Measurements from ENCODE around the gene OR6Q1.

The OR6Q1 gene

DNA sequence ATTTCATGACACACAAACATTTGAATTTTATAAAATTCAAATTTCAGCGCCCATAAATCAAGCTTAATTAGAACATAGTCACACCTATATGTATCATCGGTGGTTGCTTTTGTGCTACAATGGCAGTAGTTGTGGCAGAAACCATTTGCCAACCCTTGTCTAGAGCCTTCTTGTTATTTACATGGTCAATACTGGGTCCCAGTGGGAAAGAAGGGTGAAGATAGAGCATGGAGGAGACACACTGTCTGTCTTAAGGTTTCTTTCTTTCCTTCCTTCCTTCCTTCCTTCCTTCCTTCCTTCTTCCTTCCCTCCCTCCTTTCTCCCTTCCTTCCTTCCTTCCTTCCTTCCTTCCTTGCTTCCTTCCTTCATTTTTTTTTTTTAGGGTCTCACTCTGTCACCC lies 3.7 kb downstream of the OR6Q1 start:
- Mint-ChIP-seq H3K27me3 (peaks cover 19% of the 10 kb centered on the region), H3K4me1 (no peaks in the 10 kb centered on the region), H3K27ac (peak overlapping the region in 1 of 2 donors; percentile 75), H3K4me3 (no peak overlapping the region), H3K9me3 (peaks cover 18 to 20% of the 10 kb centered on the region in 2 donors)
- DNase-seq (no peak), ATAC-seq (no peak)

GRCh38 chr11:58039589-58039988 lies 8.8 kb downstream of the OR6Q1 start:
- H3K27me3 Mint-ChIP-seq: peaks cover 8% of the 10 kb centered on the region
- peaks cover 9 to 10% of the 10 kb centered on the region in 2 donors for H3K9me3 Mint-ChIP-seq
- no peaks in the 10 kb centered on the region for H3K4me1 Mint-ChIP-seq
- no peak overlapping the region for H3K27ac Mint-ChIP-seq
- ATAC-seq: no peak
- no peak for DNase-seq
- no peak overlapping the region for H3K4me3 Mint-ChIP-seq

GRCh38 chr11:58043379-58043778 lies 12.6 kb downstream of the OR6Q1 start:
- ATAC-seq (no peak), DNase-seq (no peak)
- Mint-ChIP-seq H3K4me1 (no peaks in the 10 kb centered on the region), H3K4me3 (no peak overlapping the region), H3K27me3 (peaks cover 6% of the 10 kb centered on the region), H3K9me3 (no peaks in the 10 kb centered on the region), H3K27ac (no peak overlapping the region)

DNA sequence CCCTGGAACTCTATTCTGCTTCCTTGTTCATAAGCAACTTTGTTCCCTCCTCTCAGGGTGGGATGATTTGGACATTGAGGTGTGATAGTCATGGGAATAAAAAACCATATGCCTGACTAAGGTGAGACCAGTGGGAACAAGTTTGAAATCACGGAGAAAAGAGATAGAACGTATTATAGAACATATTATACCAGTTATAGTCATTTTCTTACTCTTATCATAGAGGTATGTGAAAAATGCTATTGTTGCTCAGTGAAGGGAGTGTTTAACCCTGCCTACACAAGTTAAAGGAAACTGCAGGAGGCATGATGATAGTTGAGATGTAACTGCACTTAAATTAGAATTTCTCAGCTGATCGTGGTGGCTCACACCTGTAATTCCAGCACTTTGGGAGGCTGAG lies 15.5 kb downstream of the OR6Q1 start:
- ATAC-seq (no peak), DNase-seq (no peak)
- no peaks in the 10 kb centered on the region for H3K27me3 Mint-ChIP-seq
- H3K9me3 Mint-ChIP-seq: no peaks in the 10 kb centered on the region
- no peak overlapping the region for H3K27ac Mint-ChIP-seq
- H3K4me3 Mint-ChIP-seq: no peak overlapping the region
- no peaks in the 10 kb centered on the region for H3K4me1 Mint-ChIP-seq

- Mint-ChIP-seq H3K27ac (no peak overlapping the region), H3K4me1 (no peaks in the 10 kb centered on the region), H3K27me3 (no peaks in the 10 kb centered on the region), H3K9me3 (no peaks in the 10 kb centered on the region), H3K4me3 (no peak overlapping the region)
- ATAC-seq: no peak
- no peak for DNase-seq
Observed at GRCh38 chr11:58047818-58048217, 17.1 kb downstream of the OR6Q1 start.

DNA sequence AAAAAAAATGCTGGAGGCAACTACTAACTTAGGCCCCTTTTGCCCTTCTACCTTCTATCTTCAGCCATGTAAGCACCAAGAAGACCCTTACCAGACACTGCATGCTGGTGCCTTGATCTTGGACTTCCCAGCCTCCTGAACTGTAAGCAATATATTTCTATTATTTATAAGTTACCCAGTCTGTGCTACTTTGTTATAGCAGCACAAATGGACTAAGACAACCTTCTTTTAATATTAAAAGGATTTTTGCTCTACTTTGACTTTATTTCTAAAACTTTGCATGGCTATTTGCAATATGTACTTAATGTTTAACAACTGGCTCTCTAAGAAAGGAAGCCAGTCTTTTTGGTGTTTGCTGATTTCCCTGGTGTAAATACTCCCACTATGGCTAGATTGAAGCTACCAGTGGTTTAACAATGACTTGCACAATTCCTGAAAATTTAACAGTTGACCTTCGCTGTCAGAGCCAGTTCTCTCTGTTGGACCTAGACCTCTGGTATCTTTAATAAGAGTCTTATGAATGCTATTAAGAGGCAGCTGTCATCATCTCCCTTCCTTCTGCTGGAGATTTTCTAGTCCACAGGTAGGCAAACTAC lies 25.2 kb downstream of the OR6Q1 start:
- no peaks in the 10 kb centered on the region for H3K4me1 Mint-ChIP-seq
- peaks cover 0 to 6% of the 10 kb centered on the region in 2 donors for H3K9me3 Mint-ChIP-seq

GRCh38 chr11:58057481-58057880 lies 26.7 kb downstream of the OR6Q1 start:
- peaks cover 0 to 6% of the 10 kb centered on the region in 2 donors for H3K9me3 Mint-ChIP-seq
- H3K4me1 Mint-ChIP-seq: no peaks in the 10 kb centered on the region
- no peaks in the 10 kb centered on the region for H3K27me3 Mint-ChIP-seq
- no peak overlapping the region for H3K4me3 Mint-ChIP-seq
- H3K27ac Mint-ChIP-seq: peak overlapping the region; percentile 43 to 88
- DNase-seq (no peak), ATAC-seq (no peak)

More for the DNA sequence above, 25.2 kb downstream of the OR6Q1 start:
- DNase-seq (no peak), ATAC-seq (no peak)
- Mint-ChIP-seq H3K4me3 (no peak overlapping the region), H3K27me3 (no peaks in the 10 kb centered on the region), H3K27ac (no peak overlapping the region)

DNA sequence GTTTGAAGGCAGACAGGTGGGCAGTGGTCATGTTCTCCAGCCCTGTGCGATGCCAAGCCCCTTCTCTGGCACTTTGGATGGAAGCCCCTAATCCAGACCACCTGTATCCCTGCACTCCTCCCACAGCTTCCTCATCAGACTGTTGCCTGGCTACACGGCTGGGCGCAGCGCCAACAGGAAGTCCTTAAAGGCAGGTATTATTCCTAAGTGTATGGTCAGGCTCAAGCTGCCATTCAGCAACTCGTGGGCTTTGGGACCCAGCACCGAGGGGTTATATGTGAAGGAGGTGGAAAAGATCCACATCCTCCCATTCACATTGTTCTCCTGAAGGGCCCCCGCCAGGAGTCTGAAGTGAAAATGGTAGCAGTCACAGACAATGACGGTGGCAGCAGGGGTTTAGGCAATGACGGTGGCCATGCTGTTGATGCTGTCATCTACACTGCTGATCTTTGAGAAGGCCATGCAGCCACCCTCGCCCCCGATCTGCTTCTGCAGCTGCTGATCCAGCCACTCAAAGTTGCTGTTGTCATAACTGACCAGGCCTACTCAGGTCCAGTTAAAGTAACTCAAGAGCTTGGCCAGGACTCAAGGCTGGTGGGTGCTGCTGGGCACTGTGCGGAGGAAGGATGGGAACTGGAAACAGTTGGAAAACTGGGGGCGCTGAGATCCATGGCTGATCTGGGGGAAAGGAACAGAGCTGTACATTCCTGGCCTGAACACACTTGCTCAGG lies 27.7 kb downstream of the OR6Q1 start:
- H3K27ac Mint-ChIP-seq: no peak overlapping the region
- H3K4me1 Mint-ChIP-seq: no peaks in the 10 kb centered on the region
- H3K9me3 Mint-ChIP-seq: peaks cover 0 to 6% of the 10 kb centered on the region in 2 donors
- ATAC-seq (no peak), DNase-seq (no peak)
- H3K27me3 Mint-ChIP-seq: no peaks in the 10 kb centered on the region
- H3K4me3 Mint-ChIP-seq: no peak overlapping the region

DNA sequence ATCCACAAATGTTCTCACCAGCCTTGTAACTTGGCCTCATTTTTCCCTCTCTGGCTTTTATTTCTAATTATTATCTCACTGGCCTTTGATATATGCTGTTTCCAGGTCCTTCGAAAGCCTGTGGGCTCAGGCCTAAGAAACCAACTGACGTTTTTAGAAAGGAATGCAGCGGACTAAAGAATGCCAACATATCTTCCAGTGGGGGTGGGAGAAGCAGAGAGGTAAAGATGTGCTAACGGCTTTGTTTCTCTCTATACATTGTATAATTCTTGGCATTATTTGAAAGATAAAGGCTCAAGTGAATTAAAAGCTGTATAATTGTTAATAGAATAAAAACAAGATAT lies 28.2 kb downstream of the OR6Q1 start:
- ATAC-seq (no peak), DNase-seq (no peak)
- H3K4me1 Mint-ChIP-seq: no peaks in the 10 kb centered on the region
- H3K27ac Mint-ChIP-seq: no peak overlapping the region
- H3K4me3 Mint-ChIP-seq: no peak overlapping the region
- no peaks in the 10 kb centered on the region for H3K27me3 Mint-ChIP-seq
- H3K9me3 Mint-ChIP-seq: peaks cover 0 to 6% of the 10 kb centered on the region in 2 donors

DNA sequence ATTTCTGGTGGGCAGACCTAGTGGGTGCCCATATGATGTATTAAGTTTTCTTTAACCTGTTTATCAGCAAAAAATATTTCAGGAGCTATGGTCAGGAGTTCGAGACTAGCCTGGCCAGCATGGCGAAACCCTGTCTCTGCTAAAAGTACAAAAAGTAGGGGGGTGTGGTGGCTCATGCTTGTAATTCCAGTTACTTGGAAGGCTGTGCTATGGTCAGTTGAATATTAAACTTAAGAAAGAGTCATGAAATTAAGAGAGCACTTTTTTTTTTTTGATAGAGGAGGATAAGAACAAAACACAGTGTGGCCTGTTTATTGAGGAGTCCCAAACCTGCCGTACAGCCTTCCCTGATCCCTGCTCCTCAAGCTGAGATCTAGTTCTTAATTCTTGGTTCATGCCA lies 29.8 kb downstream of the OR6Q1 start:
- Mint-ChIP-seq H3K4me1 (no peaks in the 10 kb centered on the region), H3K27me3 (no peaks in the 10 kb centered on the region), H3K4me3 (no peak overlapping the region), H3K27ac (no peak overlapping the region), H3K9me3 (peaks cover 0 to under 1% of the 10 kb centered on the region in 2 donors)
- DNase-seq (no peak), ATAC-seq (no peak)

DNA sequence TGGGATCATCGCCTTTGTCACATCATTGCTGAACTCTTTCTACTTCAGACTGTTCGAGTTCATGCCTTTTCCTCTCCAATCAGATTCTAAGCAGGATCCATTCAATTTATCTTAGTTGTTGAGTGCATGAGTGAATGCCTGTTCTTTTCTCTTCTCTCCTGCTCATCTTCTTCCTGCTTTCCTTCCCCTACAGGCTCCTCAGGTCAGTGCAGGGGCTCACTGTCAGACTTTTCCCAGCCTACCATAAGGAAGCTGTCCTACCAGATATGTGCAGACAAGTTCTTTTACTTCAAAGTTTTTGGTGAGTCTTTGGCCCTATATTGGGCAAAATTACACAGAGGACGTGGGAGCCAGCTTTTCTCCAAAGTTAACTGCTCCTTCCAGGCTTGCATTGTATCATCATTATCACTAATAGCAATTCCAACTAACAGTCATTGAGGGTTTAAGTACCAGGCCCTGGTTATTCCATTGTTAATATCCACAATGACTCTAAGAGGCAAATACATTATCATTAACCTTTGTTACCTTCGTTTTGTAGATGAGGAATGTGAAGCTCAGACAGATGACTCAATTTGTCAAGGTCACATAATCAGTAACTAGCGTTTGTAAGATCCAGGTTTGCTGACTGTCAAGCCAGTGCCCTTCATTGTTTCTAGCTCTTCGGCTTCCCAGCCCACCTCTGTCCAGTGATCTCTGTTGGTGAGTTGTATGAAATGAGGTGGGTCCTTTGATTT lies 30.4 kb downstream of the OR6Q1 start:
- DNase-seq: no peak
- H3K27me3 Mint-ChIP-seq: no peaks in the 10 kb centered on the region
- no peaks in the 10 kb centered on the region for H3K4me1 Mint-ChIP-seq
- no peak overlapping the region for H3K4me3 Mint-ChIP-seq
- H3K9me3 Mint-ChIP-seq: no peaks in the 10 kb centered on the region
- no peak for ATAC-seq
- H3K27ac Mint-ChIP-seq: no peak overlapping the region

DNA sequence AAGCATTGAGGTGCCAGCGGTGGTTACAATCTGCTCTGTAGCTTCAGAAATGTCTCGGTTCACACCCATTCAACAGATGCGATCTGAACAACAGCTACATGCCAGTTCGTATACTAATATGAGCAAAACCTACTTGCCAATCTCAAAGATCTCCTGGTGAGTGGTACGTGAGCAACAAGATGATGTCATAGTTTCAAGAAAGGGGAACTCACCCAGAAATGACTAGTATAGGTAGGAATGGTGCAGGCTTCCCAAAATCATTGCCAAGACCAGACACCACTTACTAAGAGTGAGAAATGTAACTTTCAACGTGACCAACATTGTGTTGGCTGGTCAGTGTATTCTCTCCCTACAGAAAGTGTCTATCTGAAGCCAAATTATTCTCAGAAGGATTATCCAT lies 31.1 kb downstream of the OR6Q1 start:
- ATAC-seq: no peak
- Mint-ChIP-seq H3K9me3 (no peaks in the 10 kb centered on the region), H3K27ac (no peak overlapping the region)

GRCh38 chr11:58067685-58068084 lies 36.9 kb downstream of the OR6Q1 start:
- no peaks in the 10 kb centered on the region for H3K9me3 Mint-ChIP-seq
- H3K4me3 Mint-ChIP-seq: no peak overlapping the region
- no peaks in the 10 kb centered on the region for H3K27me3 Mint-ChIP-seq
- peak overlapping the region in 1 of 2 donors; percentile 52 for H3K27ac Mint-ChIP-seq
- DNase-seq: no peak
- no peak for ATAC-seq
- no peaks in the 10 kb centered on the region for H3K4me1 Mint-ChIP-seq

More for the DNA sequence above, 31.1 kb downstream of the OR6Q1 start:
- H3K27me3 Mint-ChIP-seq: no peaks in the 10 kb centered on the region
- no peaks in the 10 kb centered on the region for H3K4me1 Mint-ChIP-seq
- no peak overlapping the region for H3K4me3 Mint-ChIP-seq
- DNase-seq: no peak

- Mint-ChIP-seq H3K27ac (no peak overlapping the region), H3K9me3 (peaks cover 0 to under 1% of the 10 kb centered on the region in 2 donors), H3K27me3 (no peaks in the 10 kb centered on the region), H3K4me3 (no peak overlapping the region), H3K4me1 (no peaks in the 10 kb centered on the region)
- DNase-seq: no peak
- no peak for ATAC-seq
Observed at GRCh38 chr11:58068655-58069054, 37.9 kb downstream of the OR6Q1 start.

DNA sequence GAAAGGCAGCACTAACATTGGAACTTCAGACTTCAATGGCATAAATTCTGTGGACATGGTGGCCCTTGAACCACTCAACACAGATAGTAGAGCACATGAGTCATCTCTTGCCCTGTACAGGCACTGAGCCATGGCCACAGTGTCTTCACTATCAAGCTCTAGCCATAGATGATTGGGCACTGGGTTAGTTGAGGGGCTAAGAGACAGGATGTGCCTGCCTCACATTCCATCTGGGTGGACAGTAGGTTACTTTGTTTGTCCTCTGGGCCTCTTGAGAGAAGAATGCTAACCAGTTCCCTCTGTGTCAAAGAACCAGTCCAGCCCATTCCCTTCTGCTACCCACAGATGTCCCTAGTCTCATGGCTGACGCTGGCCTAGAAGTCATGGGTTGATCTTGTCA lies 39.8 kb downstream of the OR6Q1 start:
- Mint-ChIP-seq H3K27ac (no peak overlapping the region), H3K27me3 (no peaks in the 10 kb centered on the region), H3K4me3 (no peak overlapping the region), H3K4me1 (no peaks in the 10 kb centered on the region), H3K9me3 (peaks cover 0 to 5% of the 10 kb centered on the region in 2 donors)
- ATAC-seq (no peak), DNase-seq (no peak)

DNA sequence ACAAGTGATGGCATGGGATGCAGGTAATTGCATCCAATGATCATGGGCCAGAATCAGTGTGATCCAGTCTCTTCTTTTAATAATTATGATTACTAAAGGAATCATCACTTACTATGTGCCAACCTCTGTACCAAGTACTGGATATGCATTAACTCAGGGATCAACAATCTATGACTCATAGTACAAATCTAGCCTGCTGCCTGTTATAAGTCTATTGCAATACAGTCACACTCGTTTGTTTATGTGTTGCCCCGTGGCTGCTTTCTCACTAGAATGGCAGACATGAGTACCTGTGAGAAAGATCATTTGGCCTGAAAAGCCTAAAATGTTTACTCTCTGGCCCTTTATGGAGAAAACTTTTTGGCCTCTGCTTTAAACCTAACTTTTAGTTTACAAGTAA lies 45.0 kb downstream of the OR6Q1 start:
- H3K27me3 Mint-ChIP-seq: no peaks in the 10 kb centered on the region
- ATAC-seq (no peak), DNase-seq (no peak)
- no peak overlapping the region for H3K27ac Mint-ChIP-seq
- peaks cover 0 to 5% of the 10 kb centered on the region in 2 donors for H3K9me3 Mint-ChIP-seq
- H3K4me3 Mint-ChIP-seq: no peak overlapping the region
- H3K4me1 Mint-ChIP-seq: no peaks in the 10 kb centered on the region

Data from stimulated activated naive CD8-positive, alpha-beta T cell treated with anti-CD3 and anti-CD28 coated beads, Interleukin-15, amount 100 ng/mL, for 72 hours (primary cell).